Keratinocyte (primary cell): ENCODE data around the gene ATP5F1D. TPM values are rescaled to one million over a fixed set of nuclear protein-coding genes. Genes with fewer than 3 reads are reported as not detected.
"Not testable (repeated sequence)": the region's sequence is repeated elsewhere in the genome, so short reads cannot be mapped to it uniquely, and the experiment has no call there.

ENCODE experiments used
- DNase-seq: peaks from one replicate; pipeline ENCODE4 v3.0.0-alpha.2; 2011; ENCODE audit warnings: low read depth, missing footprints, low spot score
- FAIRE-seq: peaks from 2 replicates; lab custom pipeline; 2011; peaks lifted over from hg19 to GRCh38; lab: Jason Lieb, UNC
- H2AFZ ChIP-seq: 2 replicates; pipeline ENCODE4 v1.6.0; 2012; ENCODE audit warnings: low read length, control low read depth, inconsistent platforms; ENCODE audit not compliant: control insufficient read depth
- H3K27ac ChIP-seq: 2 replicates; pipeline ENCODE4 v1.5.1; 2011; ENCODE audit warnings: low read length; ENCODE audit not compliant: control insufficient read depth, insufficient read depth
- H3K27me3 ChIP-seq: 3 replicates; pipeline ENCODE4 v1.6.0; 2011; ENCODE audit warnings: low read length; ENCODE audit not compliant: control insufficient read depth, insufficient read depth; ENCODE audit errors: extremely low read depth
- H3K36me3 ChIP-seq, 2 experiments: 2 replicates in 1 of 2; 3 replicates in 1 of 2; pipeline ENCODE4 v1.5.1; 2011; ENCODE audit warnings: low read length in 2 of 2, mild to moderate bottlenecking in 1 of 2; ENCODE audit not compliant: control insufficient read depth in 2 of 2, insufficient read depth in 2 of 2; ENCODE audit errors: extremely low read depth in 1 of 2
- H3K4me1 ChIP-seq: 3 replicates; pipeline ENCODE4 v1.5.1; 2011; ENCODE audit warnings: low read length; ENCODE audit not compliant: control insufficient read depth, insufficient read depth; ENCODE audit errors: extremely low read depth
- H3K4me2 ChIP-seq: 3 replicates; pipeline ENCODE4 v1.6.0; 2011; ENCODE audit warnings: low read depth, low read length; ENCODE audit not compliant: control insufficient read depth, insufficient read depth; ENCODE audit errors: extremely low read depth
- H3K4me3 ChIP-seq, 3 experiments: fragments of 200-600 bp in 1 of 3; sonication (generic) in 1 of 3; 2 replicates in 2 of 3; 3 replicates in 1 of 3; pipeline ENCODE4 v1.5.1; 2011 to 2016; ENCODE audit warnings: low read length in 3 of 3, mild to moderate bottlenecking in 3 of 3, control low read depth in 2 of 3, inconsistent platforms in 1 of 3, low read depth in 1 of 3, mixed read lengths in 1 of 3, mixed run types in 1 of 3, moderate library complexity in 1 of 3; ENCODE audit not compliant: control insufficient read depth in 2 of 3, insufficient read depth in 2 of 3; ENCODE audit errors: extremely low read depth in 1 of 3
- H3K79me2 ChIP-seq: 2 replicates; pipeline ENCODE4 v1.6.0; 2012; ENCODE audit warnings: low read length; ENCODE audit not compliant: control insufficient read depth, insufficient read depth
- H3K9ac ChIP-seq: 3 replicates; pipeline ENCODE4 v1.6.0; 2011; ENCODE audit warnings: low read length; ENCODE audit not compliant: control insufficient read depth, insufficient read depth; ENCODE audit errors: extremely low read depth
- H3K9me1 ChIP-seq: 3 replicates; pipeline ENCODE4 v1.6.0; 2011; ENCODE audit warnings: low read length; ENCODE audit not compliant: control insufficient read depth, insufficient read depth; ENCODE audit errors: extremely low read depth
- H3K9me3 ChIP-seq: 2 replicates; pipeline ENCODE4 v1.5.1; 2012; ENCODE audit warnings: low read depth, low read length; ENCODE audit not compliant: control insufficient read depth
- H4K20me1 ChIP-seq: 3 replicates; pipeline ENCODE4 v1.6.0; 2011; ENCODE audit warnings: low read length; ENCODE audit not compliant: control insufficient read depth, insufficient read depth; ENCODE audit errors: extremely low read depth
- CTCF ChIP-seq, 3 experiments: IDR thresholded peaks in 1 of 3; conservative IDR thresholded peaks in 1 of 3; optimal IDR thresholded peaks in 1 of 3; 2 replicates in 2 of 3; 3 replicates in 1 of 3; pipeline versions ENCODE3 to v1.5.1; 2011; ENCODE audit warnings: low read length in 3 of 3, mild to moderate bottlenecking in 3 of 3, moderate library complexity in 2 of 3, control low read depth in 1 of 3, inconsistent platforms in 1 of 3; ENCODE audit not compliant: insufficient read depth in 2 of 3; ENCODE audit errors: extremely low read depth in 1 of 3
- EZH2 ChIP-seq: IDR thresholded peaks from one replicate; pipeline ENCODE4 v1.6.1; 2012; ENCODE audit warnings: inconsistent platforms, mild to moderate bottlenecking, low read length, moderate library complexity
- dilution Hi-C: fragments of 300-500 bp; cut with MboI; formaldehyde crosslinking; loops from one replicate; pipeline ENCODE4 v1.7.0; 2020; ENCODE audit warnings: low sequenced_read_pairs; ENCODE audit not compliant: extremely low pct_ligation_motif_present
- polyA plus RNA-seq, 5 experiments: library from polyadenylated mRNA; depleted of rRNA in 3 of 5; stranded (reverse) in 3 of 5; stranded (forward) in 1 of 5; unstranded in 1 of 5; fragments of >200 nt; gene quantifications; 1 replicate in 1 of 5; 2 replicates in 3 of 5; 3 replicates in 1 of 5; pipeline versions ENCODE4 v1.2.1 to v1.2.3, GENCODE V29; 2011 to 2012; ENCODE audit warnings: missing spikeins in 2 of 5, low read depth in 1 of 5, low replicate concordance in 1 of 5

ATP5F1D gene
- polyA plus RNA-seq, 1 donor (not counting 4 experiments of a cell fraction or from before 2014, with no cell fraction given): 51.3 TPM

- Histone ChIP-seq H3K36me3 (peaks cover 0 to 1% of the 10 kb centered on the region in 2 experiments), H3K9me3 (no peaks in the 10 kb centered on the region), H3K9me1 (no peaks in the 10 kb centered on the region), H3K4me2 (no peak overlapping the region), H3K79me2 (peaks cover 29% of the 10 kb centered on the region), H3K27ac (no peak overlapping the region), H4K20me1 (no peaks in the 10 kb centered on the region), H3K9ac (no peak overlapping the region), H3K4me1 (peaks cover 29% of the 10 kb centered on the region), H3K27me3 (no peaks in the 10 kb centered on the region), H2AFZ (no peak overlapping the region), H3K4me3 (no peak overlapping the region)
- FAIRE-seq (no peak), DNase-seq (no peak)
- dilution Hi-C loops: no loop called here
- TF ChIP-seq CTCF (optimal IDR thresholded peaks at IDR 0.05 in 1 of 3, IDR thresholded peaks at IDR 0.05 in 1 of 3, conservative IDR thresholded peaks at IDR 0.05 in 1 of 3; ENCODE audit: extremely low read depth in 1 of 3, insufficient read depth in 2 of 3, low read length in 3 of 3) (no peak), EZH2 (no peak)
Observed at GRCh38 chr19:1245494-1246264, 4.1 kb downstream of the ATP5F1D start.

GRCh38 chr19:1246265-1247087 is 4.9 kb downstream of the ATP5F1D start:
- FAIRE-seq, H3K9me1 ChIP-seq, H4K20me1 ChIP-seq, H3K36me3 ChIP-seq, H3K4me3 ChIP-seq, H3K9me3 ChIP-seq, H3K27me3 ChIP-seq, H3K9ac ChIP-seq, DNase-seq, H3K4me2 ChIP-seq, H2AFZ ChIP-seq, H3K27ac ChIP-seq, dilution Hi-C loops: not testable (repeated sequence)
- Histone ChIP-seq H3K79me2 (peaks cover 36% of the 10 kb centered on the region), H3K4me1 (peaks cover 21% of the 10 kb centered on the region)
